B cell (primary cell): ENCODE measurements around the gene GCN1.

Experiments
- CTCF ChIP-seq: fragments of 200-600 bp; IDR thresholded peaks from one replicate; pipeline ENCODE4 v1.8.0; 2022; ENCODE audit warnings: antibody characterized with exemption, mild to moderate bottlenecking
- EZH2 ChIP-seq: IDR thresholded peaks from 2 replicates; pipeline ENCODE4 v1.6.1; 2012; ENCODE audit warnings: borderline replicate concordance, low read depth, mild to moderate bottlenecking, moderate library complexity, low read length; ENCODE audit not compliant: insufficient read depth, poor library complexity, severe bottlenecking

GRCh38 chr12:120089796-120090195 is 104.7 kb downstream of the GCN1 start:
- TF ChIP-seq CTCF: no peak
- TF ChIP-seq EZH2: no peak
